ENCODE data around the gene ADAMTS4. TPM values are rescaled to one million over a fixed set of nuclear protein-coding genes. Genes with fewer than 3 reads are reported as not detected.

Gene ADAMTS4
- total RNA-seq, 4 donors from 2014 or later: 1.3 to 2.6 (median 1.8) TPM

DNA sequence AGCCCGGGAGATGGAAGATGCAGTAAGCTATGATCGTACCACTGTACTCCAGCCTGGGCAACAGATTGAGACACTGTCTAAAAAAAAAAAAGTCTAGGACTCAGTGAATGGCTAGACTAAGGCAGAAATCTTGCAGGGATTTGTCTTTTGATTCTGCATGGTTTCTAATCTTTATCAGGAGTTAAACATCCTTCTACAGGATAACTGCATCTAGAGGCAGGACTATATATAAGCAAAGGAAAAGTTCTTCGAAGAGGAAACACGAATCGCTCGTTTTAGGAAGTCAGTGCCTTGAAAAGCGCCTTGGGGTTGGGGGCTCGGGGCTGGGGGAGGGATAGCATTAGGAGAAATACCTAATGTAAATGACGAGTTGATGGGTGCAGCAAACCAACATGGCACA, 45.7 kb downstream of the ADAMTS4 start:
- DNase-seq: no peak
- no peak for TF ChIP-seq POLR2A (IDR thresholded peaks at IDR 0.05)
- TF ChIP-seq, protein P1, sequence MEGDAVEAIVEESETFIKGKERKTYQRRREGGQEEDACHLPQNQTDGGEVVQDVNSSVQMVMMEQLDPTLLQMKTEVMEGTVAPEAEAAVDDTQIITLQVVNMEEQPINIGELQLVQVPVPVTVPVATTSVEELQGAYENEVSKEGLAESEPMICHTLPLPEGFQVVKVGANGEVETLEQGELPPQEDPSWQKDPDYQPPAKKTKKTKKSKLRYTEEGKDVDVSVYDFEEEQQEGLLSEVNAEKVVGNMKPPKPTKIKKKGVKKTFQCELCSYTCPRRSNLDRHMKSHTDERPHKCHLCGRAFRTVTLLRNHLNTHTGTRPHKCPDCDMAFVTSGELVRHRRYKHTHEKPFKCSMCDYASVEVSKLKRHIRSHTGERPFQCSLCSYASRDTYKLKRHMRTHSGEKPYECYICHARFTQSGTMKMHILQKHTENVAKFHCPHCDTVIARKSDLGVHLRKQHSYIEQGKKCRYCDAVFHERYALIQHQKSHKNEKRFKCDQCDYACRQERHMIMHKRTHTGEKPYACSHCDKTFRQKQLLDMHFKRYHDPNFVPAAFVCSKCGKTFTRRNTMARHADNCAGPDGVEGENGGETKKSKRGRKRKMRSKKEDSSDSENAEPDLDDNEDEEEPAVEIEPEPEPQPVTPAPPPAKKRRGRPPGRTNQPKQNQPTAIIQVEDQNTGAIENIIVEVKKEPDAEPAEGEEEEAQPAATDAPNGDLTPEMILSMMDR (IDR thresholded peaks at IDR 0.05): no peak
- no peaks in the 10 kb centered on the region for H3K27me3 ChIP-seq
- peak overlapping the region; percentile 55 to 84 (median 72) for H3K4me3 ChIP-seq
- WGBS, 2 donors: 22 to 24% methylated on average over 9 of the region's 9 CpGs
- peaks cover 7 to 29% (median 8%) of the 10 kb centered on the region in 3 donors for H3K4me1 ChIP-seq
- no peaks in the 10 kb centered on the region for H3K9me3 ChIP-seq
- peak overlapping the region; percentile 94 to 97 (median 94) for H3K27ac ChIP-seq
- intact Hi-C loops (cut with DNase I): no loop called here
- H3K36me3 ChIP-seq: peaks cover 0 to 16% (median 6%) of the 10 kb centered on the region in 3 donors

DNA sequence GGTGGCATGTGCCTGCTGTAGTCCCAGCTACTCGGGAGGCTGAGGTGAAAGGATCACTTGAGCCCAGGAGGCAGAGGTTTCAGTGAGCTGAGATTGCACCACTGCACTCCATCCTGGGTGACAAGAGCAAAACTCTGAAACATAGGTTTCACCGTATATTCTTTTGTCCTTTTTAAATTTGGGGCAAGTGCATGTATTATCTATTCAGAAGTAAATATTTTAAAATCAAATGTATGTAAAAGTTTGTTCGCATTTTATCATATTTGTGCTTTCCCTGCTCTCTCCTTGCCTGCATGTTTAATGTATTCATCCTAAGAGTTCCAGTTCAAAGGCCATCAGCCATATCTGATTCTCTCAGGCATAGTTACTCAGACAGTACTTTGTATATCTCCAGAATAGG, 53.0 kb downstream of the ADAMTS4 start:
- Histone ChIP-seq H3K9me3 (no peaks in the 10 kb centered on the region), H3K27me3 (no peaks in the 10 kb centered on the region), H3K4me1 (no peaks in the 10 kb centered on the region), H3K36me3 (no peaks in the 10 kb centered on the region), H3K4me3 (no peak overlapping the region), H3K27ac (no peak overlapping the region)
- no peak for DNase-seq
- intact Hi-C loops (cut with DNase I): no loop called here
- 73 to 74% methylated on average over 3 of the region's 3 CpGs for WGBS, 2 donors
- TF ChIP-seq POLR2A (IDR thresholded peaks at IDR 0.05): no peak
- TF ChIP-seq, protein P1 (IDR thresholded peaks at IDR 0.05): no peak

DNA sequence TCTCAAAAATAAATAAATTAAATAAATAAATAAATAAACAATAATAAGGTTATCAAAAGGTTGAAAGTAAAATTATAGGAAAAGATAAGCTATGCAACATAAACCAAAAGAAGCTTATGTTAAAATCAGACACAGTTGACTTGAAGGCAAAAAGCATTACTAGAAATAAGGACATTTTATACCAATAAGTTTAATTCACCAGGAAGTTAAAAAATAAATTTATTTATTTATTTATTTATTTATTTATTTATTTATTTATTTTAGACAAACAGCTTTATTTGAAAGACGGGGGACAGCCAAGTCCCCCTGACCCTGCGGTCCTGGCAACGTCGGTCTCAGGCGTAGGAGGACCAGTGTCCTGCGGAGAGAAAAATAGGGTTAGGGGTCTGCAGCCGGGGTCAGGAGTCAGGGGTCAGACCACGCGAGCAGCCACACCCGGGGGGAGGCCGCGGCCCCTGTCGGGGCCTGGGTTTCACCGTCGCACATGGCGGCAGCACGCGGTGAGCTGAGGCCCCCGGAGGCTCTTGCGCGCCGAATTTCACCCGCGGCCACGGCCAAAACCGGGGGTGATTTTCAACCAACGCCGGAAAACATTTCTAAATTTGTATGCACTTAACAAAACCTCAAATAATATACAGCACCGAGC, 58.0 kb downstream of the ADAMTS4 start:
- no peaks in the 10 kb centered on the region for H3K9me3 ChIP-seq
- DNase-seq: no peak
- peaks cover 0 to 5% (median 0%) of the 10 kb centered on the region in 3 donors for H3K4me1 ChIP-seq
- H3K27ac ChIP-seq: no peak overlapping the region
- H3K27me3 ChIP-seq: no peaks in the 10 kb centered on the region
- 93 to 95% methylated on average over 16 to 29 of the region's 29 CpGs for WGBS, 2 donors
- intact Hi-C loops (cut with DNase I): no loop called here
- no peak for TF ChIP-seq POLR2A (IDR thresholded peaks at IDR 0.05)
- TF ChIP-seq, protein P1 (IDR thresholded peaks at IDR 0.05): no peak
- H3K4me3 ChIP-seq: no peak overlapping the region
- H3K36me3 ChIP-seq: no peaks in the 10 kb centered on the region

DNA sequence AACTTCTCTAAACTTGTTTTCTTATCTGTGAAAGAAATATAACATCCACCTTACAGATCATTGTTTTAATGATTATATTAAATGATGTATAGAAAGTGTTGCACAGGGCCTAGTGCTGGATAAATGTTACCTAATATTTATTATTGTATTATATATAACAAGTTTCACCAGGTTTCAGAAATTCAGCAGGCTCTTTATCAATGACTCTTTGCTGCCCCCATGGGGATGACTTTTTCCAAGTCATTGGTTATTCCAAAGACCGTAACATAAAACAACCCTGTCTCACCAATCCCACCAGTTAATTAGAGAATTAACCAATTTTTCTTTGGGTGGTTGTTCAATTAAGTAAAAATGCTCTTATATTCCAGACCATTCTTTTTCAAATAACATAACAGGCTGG, 59.1 kb downstream of the ADAMTS4 start:
- intact Hi-C loops (cut with DNase I): loop anchor here (10.0 kb wide), 1 partner anchor 305 kb away; no protein-coding TSS in a partner anchor
- Histone ChIP-seq H3K27me3 (no peaks in the 10 kb centered on the region), H3K4me1 (peaks cover 0 to 6% (median 0%) of the 10 kb centered on the region in 3 donors), H3K27ac (no peak overlapping the region), H3K36me3 (no peaks in the 10 kb centered on the region), H3K9me3 (no peaks in the 10 kb centered on the region), H3K4me3 (no peak overlapping the region)
- no peak for DNase-seq
- 26 to 35% methylated on average over 1 of the region's 1 CpG for WGBS, 2 donors
- TF ChIP-seq POLR2A (IDR thresholded peaks at IDR 0.05): no peak
- TF ChIP-seq, protein P1 (IDR thresholded peaks at IDR 0.05): peak in 5 of 6 experiments; percentile 32 to 56 (median 45)

DNA sequence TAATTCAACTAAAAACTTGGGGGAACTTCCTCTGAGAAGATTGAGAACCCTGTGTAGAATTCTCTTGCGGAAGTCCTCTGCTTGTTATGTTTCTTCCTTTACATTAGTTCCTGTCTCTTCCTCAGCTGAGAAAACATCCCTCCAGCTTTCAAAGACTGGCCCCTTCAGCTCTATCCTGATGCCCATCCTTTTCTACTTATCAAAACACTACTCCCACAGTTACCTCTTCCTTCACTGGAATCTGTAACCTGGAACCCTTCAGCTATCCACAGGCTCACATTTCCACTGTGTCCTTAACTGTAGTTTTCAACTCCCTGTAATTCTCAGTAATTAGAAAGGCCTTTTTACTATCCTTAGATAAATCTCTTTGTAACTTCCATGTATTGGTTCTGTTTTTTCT, 60.4 kb downstream of the ADAMTS4 start:
- no peaks in the 10 kb centered on the region for H3K36me3 ChIP-seq
- no peaks in the 10 kb centered on the region for H3K27me3 ChIP-seq
- DNase-seq: no peak
- peaks cover 9 to 19% (median 12%) of the 10 kb centered on the region in 3 donors for H3K4me1 ChIP-seq
- 82 to 86% methylated on average over 1 of the region's 1 CpG for WGBS, 2 donors
- H3K9me3 ChIP-seq: no peaks in the 10 kb centered on the region
- TF ChIP-seq POLR2A (IDR thresholded peaks at IDR 0.05): no peak
- H3K27ac ChIP-seq: peak overlapping the region in 1 of 4 donors; percentile 22
- intact Hi-C loops (cut with DNase I): loop anchor here (10.0 kb wide), 1 partner anchor 304 kb away; no protein-coding TSS in a partner anchor
- no peak overlapping the region for H3K4me3 ChIP-seq
